ENCODE results near the gene SLC12A9. TPM values are rescaled to one million over a fixed set of nuclear protein-coding genes. Genes with fewer than 3 reads are reported as not detected.
"Not testable (repeated sequence)": the region's sequence is repeated elsewhere in the genome, so short reads cannot be mapped to it uniquely, and the experiment has no call there.

SLC12A9 gene
- polyA plus RNA-seq, 1 donor, result 26.0 TPM

DNA sequence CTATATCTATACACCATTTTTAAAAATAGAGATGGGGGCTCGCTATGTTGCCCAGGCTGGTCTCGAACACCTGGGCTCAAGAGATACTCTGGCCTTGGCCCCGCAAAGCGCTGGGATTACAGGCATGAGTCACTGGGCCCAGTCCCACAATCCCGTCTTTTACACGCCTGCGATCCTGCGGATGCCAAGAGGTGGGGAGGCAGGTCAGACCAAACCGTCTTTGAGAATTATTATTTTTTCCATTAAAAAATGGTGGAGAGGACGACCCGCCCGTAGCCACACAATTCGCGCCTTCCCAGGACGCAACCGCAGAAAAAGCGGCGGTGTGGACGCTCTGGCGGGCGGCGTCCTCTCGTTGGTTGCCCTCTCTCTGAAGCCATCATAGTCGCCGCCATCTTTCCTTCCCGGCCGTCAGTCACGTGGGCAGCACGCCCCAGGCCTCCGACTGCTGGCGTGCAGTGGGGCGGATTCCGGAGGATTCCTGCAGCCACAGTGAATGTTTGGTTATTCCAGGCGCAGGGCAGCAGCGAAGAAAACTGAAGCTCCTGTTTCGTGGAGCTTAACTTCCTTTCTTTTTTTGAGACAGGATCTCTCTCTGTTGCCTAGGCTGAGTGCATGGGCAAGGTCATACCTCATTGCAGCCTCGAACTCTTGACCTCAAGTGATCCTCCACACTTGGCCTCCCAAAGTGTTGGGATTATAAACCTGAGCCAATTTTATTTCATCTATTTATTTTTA lies 15.2 kb upstream of the SLC12A9 start:
- H3K9me3 ChIP-seq (ENCODE audit: control insufficient read depth, low read depth, low read length), result peaks cover 6% of the 10 kb centered on the region
- no peaks in the 10 kb centered on the region for H3K36me3 ChIP-seq (ENCODE audit: control insufficient read depth, insufficient read depth, low read length)
- peak; percentile 92 to 96 for DNase-seq
- no peaks in the 10 kb centered on the region for H3K27me3 ChIP-seq (ENCODE audit: control insufficient read depth, insufficient read depth, low read length)
- WGBS (ENCODE audit: insufficient coverage, low lambda C conversion rate), result no CpG with 5 or more reads among the region's 37 CpGs
- peak overlapping the region; percentile 92 for H3K27ac ChIP-seq (ENCODE audit: low read length)
- peak overlapping the region; percentile 45 for H3K4me3 ChIP-seq (ENCODE audit: low read length)
- H3K4me1 ChIP-seq (ENCODE audit: control insufficient read depth, insufficient read depth, low read length), result peaks cover 16% of the 10 kb centered on the region

DNA sequence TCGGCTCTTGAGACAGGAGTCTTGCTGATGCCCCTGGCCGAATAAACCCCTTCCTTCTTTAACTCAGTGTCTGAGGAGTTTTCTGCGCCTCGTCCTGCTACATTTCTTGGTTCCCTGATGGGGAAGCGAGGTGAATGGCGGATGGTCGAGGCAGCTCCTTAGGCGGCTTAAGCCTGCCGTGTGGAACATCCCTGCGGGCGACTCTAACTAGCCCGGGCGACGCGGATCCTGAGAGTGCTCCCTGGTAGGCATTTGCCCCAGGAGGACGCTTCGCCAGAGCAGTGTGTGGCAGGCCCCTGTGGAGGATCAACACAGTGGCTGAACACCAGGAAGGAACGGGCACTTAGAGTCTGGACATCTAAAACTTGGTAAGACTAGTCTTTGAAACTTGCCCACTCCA lies 13.2 kb upstream of the SLC12A9 start:
- Histone ChIP-seq H3K4me1 (ENCODE audit: control insufficient read depth, insufficient read depth, low read length) (peaks cover 15% of the 10 kb centered on the region), H3K27ac (ENCODE audit: low read length) (no peak overlapping the region), H3K27me3 (ENCODE audit: control insufficient read depth, insufficient read depth, low read length) (no peaks in the 10 kb centered on the region), H3K36me3 (ENCODE audit: control insufficient read depth, insufficient read depth, low read length) (no peaks in the 10 kb centered on the region), H3K4me3 (ENCODE audit: low read length) (no peak overlapping the region), H3K9me3 (ENCODE audit: control insufficient read depth, low read depth, low read length) (no peaks in the 10 kb centered on the region)
- no peak for DNase-seq
- WGBS (ENCODE audit: insufficient coverage, low lambda C conversion rate), result no CpG with 5 or more reads among the region's 18 CpGs

DNA sequence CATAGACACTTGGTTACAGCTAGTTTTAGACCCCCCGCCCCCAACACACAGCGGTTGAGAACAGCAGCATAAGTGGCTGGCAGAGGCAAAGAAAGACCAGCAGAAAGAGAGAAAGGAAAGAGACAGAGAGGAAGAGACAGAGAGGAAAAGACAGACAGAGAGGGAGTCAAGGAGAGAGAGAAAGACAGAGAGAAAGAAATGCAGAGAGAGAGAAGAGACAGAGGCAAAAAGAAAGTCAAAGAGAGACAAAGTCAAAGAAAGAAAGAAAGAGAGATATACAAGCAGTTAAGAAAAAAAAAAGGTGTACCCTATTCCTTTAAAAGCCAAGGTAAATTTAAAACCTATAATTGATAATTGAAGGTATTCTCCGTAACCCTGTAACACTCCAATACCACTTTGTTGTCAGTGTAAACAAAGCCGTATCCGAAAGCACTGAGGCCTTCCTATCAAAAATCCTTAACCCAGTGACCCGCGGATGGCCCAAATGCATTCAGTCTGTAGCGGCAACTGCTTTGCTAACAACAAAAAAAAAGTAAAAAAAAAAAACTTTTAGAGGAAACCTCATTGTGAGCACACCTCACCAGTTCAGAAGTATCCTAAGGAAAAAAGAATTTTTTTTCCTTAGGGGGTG lies 11.9 kb upstream of the SLC12A9 start:
- Histone ChIP-seq H3K4me3 (ENCODE audit: low read length) (no peak overlapping the region), H3K4me1 (ENCODE audit: control insufficient read depth, insufficient read depth, low read length) (peaks cover 15% of the 10 kb centered on the region), H3K36me3 (ENCODE audit: control insufficient read depth, insufficient read depth, low read length) (no peaks in the 10 kb centered on the region), H3K27ac (ENCODE audit: low read length) (no peak overlapping the region), H3K9me3 (ENCODE audit: control insufficient read depth, low read depth, low read length) (no peaks in the 10 kb centered on the region), H3K27me3 (ENCODE audit: control insufficient read depth, insufficient read depth, low read length) (no peaks in the 10 kb centered on the region)
- DNase-seq, result no peak
- 59% methylated on average over 6 of the region's 8 CpGs for WGBS (ENCODE audit: insufficient coverage, low lambda C conversion rate)

DNA sequence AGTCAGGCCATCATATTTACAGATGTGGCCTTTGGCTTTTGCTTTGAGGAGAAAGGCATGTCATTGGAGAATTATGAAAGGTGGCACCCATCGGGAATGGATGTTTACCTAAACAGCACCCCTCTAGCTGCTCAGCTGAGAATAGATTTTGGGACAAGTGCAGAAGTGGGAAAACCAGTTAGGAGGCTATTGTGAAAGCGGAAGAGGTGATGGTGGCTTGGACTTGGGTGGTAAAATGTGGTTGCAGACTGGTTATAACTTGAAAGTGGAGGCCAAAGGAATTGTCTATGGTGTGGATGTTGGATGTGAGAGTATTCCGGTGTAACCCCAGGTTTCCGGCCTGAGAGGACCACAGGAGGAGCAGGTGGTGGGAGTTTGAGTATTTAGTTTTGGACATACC lies 5.2 kb upstream of the SLC12A9 start:
- no CpG with 5 or more reads among the region's 4 CpGs for WGBS (ENCODE audit: insufficient coverage, low lambda C conversion rate)
- Histone ChIP-seq H3K27me3 (ENCODE audit: control insufficient read depth, insufficient read depth, low read length) (no peaks in the 10 kb centered on the region), H3K9me3 (ENCODE audit: control insufficient read depth, low read depth, low read length) (no peaks in the 10 kb centered on the region), H3K4me3 (ENCODE audit: low read length) (no peak overlapping the region), H3K27ac (ENCODE audit: low read length) (no peak overlapping the region), H3K4me1 (ENCODE audit: control insufficient read depth, insufficient read depth, low read length) (peaks cover 2% of the 10 kb centered on the region), H3K36me3 (ENCODE audit: control insufficient read depth, insufficient read depth, low read length) (no peaks in the 10 kb centered on the region)
- DNase-seq, result no peak

DNA sequence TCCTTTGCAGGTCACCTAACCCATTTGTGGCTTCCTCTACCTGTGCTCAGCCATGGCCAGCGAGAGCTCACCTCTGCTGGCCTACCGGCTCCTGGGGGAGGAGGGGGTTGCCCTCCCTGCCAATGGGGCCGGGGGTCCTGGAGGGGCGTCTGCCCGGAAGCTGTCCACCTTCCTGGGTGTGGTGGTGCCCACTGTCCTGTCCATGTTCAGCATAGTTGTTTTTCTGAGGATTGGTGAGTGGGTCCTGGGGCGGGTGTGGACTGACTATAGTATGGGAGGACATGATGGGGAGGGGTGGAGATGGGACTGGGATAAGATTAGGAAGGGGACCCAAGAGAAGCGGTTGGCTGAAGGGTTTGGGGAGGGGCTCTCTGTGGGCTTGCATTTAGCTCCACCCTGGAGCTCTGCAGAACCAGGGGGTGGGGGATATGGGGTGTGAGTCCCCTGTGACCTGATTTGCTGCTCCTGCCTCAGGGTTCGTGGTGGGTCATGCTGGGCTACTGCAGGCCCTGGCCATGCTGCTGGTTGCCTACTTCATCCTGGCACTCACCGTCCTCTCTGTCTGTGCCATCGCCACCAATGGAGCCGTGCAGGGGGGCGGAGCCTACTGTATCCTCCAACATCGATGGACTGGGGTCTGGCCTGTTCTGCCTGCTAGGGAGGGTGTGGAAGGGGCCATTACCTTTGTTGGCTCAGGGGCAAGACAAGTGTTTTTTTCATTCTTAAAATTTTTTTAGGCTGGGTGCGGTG lies 1.8 kb downstream of the SLC12A9 start:
- no CpG with 5 or more reads among the region's 14 CpGs for WGBS (ENCODE audit: insufficient coverage, low lambda C conversion rate)
- no peak overlapping the region for H3K27ac ChIP-seq (ENCODE audit: low read length)
- H3K27me3 ChIP-seq (ENCODE audit: control insufficient read depth, insufficient read depth, low read length), result no peaks in the 10 kb centered on the region
- DNase-seq, result no peak
- H3K4me1 ChIP-seq (ENCODE audit: control insufficient read depth, insufficient read depth, low read length), result peaks cover 2% of the 10 kb centered on the region
- no peaks in the 10 kb centered on the region for H3K9me3 ChIP-seq (ENCODE audit: control insufficient read depth, low read depth, low read length)
- H3K36me3 ChIP-seq (ENCODE audit: control insufficient read depth, insufficient read depth, low read length), result peaks cover 9% of the 10 kb centered on the region
- H3K4me3 ChIP-seq (ENCODE audit: low read length), result no peak overlapping the region

- no CpG with 5 or more reads among the region's 9 CpGs for WGBS (ENCODE audit: insufficient coverage, low lambda C conversion rate)
- not testable (repeated sequence) for H3K9me3 ChIP-seq (ENCODE audit: control insufficient read depth, low read depth, low read length); H3K4me3 ChIP-seq (ENCODE audit: low read length); H3K27ac ChIP-seq (ENCODE audit: low read length); H3K4me1 ChIP-seq (ENCODE audit: control insufficient read depth, insufficient read depth, low read length); H3K27me3 ChIP-seq (ENCODE audit: control insufficient read depth, insufficient read depth, low read length); DNase-seq
- peaks cover 13% of the 10 kb centered on the region for H3K36me3 ChIP-seq (ENCODE audit: control insufficient read depth, insufficient read depth, low read length)
Measured at GRCh38 chr7:100854899-100855298, 2.4 kb downstream of the SLC12A9 start.

- no peaks in the 10 kb centered on the region for H3K9me3 ChIP-seq (ENCODE audit: control insufficient read depth, low read depth, low read length)
- H3K4me3 ChIP-seq (ENCODE audit: low read length), result no peak overlapping the region
- H3K27me3 ChIP-seq (ENCODE audit: control insufficient read depth, insufficient read depth, low read length), result no peaks in the 10 kb centered on the region
- no peak overlapping the region for H3K27ac ChIP-seq (ENCODE audit: low read length)
- no peak for DNase-seq
- peaks cover 19% of the 10 kb centered on the region for H3K36me3 ChIP-seq (ENCODE audit: control insufficient read depth, insufficient read depth, low read length)
- H3K4me1 ChIP-seq (ENCODE audit: control insufficient read depth, insufficient read depth, low read length), result peaks cover 2% of the 10 kb centered on the region
- WGBS (ENCODE audit: insufficient coverage, low lambda C conversion rate), result no CpG with 5 or more reads among the region's 10 CpGs
Measured at GRCh38 chr7:100855515-100855914, 3.0 kb downstream of the SLC12A9 start.

GRCh38 chr7:100856871-100857282 lies 4.4 kb downstream of the SLC12A9 start:
- H3K27ac ChIP-seq (ENCODE audit: low read length), result no peak overlapping the region
- no peak overlapping the region for H3K4me3 ChIP-seq (ENCODE audit: low read length)
- H3K9me3 ChIP-seq (ENCODE audit: control insufficient read depth, low read depth, low read length), result no peaks in the 10 kb centered on the region
- H3K27me3 ChIP-seq (ENCODE audit: control insufficient read depth, insufficient read depth, low read length), result no peaks in the 10 kb centered on the region
- WGBS (ENCODE audit: insufficient coverage, low lambda C conversion rate), result no CpG with 5 or more reads among the region's 16 CpGs
- DNase-seq, result no peak
- H3K4me1 ChIP-seq (ENCODE audit: control insufficient read depth, insufficient read depth, low read length), result peaks cover 2% of the 10 kb centered on the region
- H3K36me3 ChIP-seq (ENCODE audit: control insufficient read depth, insufficient read depth, low read length), result peaks cover 30% of the 10 kb centered on the region

- H3K4me1 ChIP-seq (ENCODE audit: control insufficient read depth, insufficient read depth, low read length), result peaks cover 3% of the 10 kb centered on the region
- no peak for DNase-seq
- H3K4me3 ChIP-seq (ENCODE audit: low read length), result no peak overlapping the region
- H3K36me3 ChIP-seq (ENCODE audit: control insufficient read depth, insufficient read depth, low read length), result peaks cover 30% of the 10 kb centered on the region
- no peak overlapping the region for H3K27ac ChIP-seq (ENCODE audit: low read length)
- no CpG with 5 or more reads among the region's 15 CpGs for WGBS (ENCODE audit: insufficient coverage, low lambda C conversion rate)
- no peaks in the 10 kb centered on the region for H3K27me3 ChIP-seq (ENCODE audit: control insufficient read depth, insufficient read depth, low read length)
- H3K9me3 ChIP-seq (ENCODE audit: control insufficient read depth, low read depth, low read length), result no peaks in the 10 kb centered on the region
Measured at GRCh38 chr7:100859856-100860255, 7.3 kb downstream of the SLC12A9 start.

DNA sequence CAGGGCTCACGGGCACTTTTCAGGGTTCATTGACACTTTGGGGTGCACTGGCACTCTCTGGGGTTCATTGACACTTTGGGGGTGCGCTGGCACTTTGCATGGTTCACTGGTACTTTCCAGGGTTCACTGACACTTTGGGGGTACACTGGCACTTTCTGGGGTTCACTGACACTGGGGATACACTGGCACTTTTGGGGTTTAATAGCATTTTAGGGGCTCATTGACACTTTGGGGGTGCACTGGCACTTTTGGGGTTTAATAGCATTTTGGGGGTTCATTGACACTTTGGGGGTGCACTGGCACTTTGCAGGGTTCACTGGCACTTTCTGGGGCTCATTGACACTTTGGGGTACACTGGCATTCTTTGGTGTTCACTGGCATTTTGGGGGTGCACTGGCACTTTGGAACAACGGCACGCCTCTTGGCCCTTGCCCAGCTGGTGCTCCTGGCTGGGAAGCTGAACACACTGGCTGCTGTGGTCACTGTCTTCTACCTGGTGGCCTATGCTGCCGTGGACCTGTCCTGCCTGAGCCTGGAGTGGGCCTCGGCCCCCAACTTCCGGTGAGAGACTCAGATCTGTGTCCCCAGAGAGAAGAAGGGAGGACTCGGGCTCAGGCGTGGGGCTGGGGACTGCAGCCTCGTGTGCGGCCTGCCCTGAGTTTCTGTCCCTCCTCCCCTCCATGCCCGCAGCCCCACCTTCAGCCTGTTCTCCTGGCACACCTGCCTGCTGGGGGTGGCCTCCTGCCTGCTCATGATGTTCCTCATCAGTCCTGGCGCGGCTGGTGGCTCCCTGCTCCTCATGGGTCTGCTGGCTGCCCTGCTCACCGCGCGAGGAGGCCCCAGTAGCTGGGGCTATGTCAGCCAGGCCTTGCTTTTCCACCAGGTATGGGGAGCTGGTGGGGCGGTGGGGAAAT lies 8.4 kb downstream of the SLC12A9 start:
- no peak overlapping the region for H3K27ac ChIP-seq (ENCODE audit: low read length)
- no peaks in the 10 kb centered on the region for H3K27me3 ChIP-seq (ENCODE audit: control insufficient read depth, insufficient read depth, low read length)
- peaks cover 30% of the 10 kb centered on the region for H3K36me3 ChIP-seq (ENCODE audit: control insufficient read depth, insufficient read depth, low read length)
- no peaks in the 10 kb centered on the region for H3K9me3 ChIP-seq (ENCODE audit: control insufficient read depth, low read depth, low read length)
- no CpG with 5 or more reads among the region's 18 CpGs for WGBS (ENCODE audit: insufficient coverage, low lambda C conversion rate)
- no peak for DNase-seq
- H3K4me1 ChIP-seq (ENCODE audit: control insufficient read depth, insufficient read depth, low read length), result peaks cover 3% of the 10 kb centered on the region
- no peak overlapping the region for H3K4me3 ChIP-seq (ENCODE audit: low read length)

Measured in large intestine (tissue), 3 donors.